GM12874 (cell line): ENCODE data around the gene IL22RA2.

Source experiments
- TF ChIP-seq, protein P1 (sequence below): IDR thresholded peaks from 2 replicates; pipeline ENCODE4 v1.5.1; 2011; ENCODE audit warnings: low read depth, mild to moderate bottlenecking, control low read depth, low read length, moderate library complexity; ENCODE audit not compliant: insufficient read depth

Gene IL22RA2

DNA sequence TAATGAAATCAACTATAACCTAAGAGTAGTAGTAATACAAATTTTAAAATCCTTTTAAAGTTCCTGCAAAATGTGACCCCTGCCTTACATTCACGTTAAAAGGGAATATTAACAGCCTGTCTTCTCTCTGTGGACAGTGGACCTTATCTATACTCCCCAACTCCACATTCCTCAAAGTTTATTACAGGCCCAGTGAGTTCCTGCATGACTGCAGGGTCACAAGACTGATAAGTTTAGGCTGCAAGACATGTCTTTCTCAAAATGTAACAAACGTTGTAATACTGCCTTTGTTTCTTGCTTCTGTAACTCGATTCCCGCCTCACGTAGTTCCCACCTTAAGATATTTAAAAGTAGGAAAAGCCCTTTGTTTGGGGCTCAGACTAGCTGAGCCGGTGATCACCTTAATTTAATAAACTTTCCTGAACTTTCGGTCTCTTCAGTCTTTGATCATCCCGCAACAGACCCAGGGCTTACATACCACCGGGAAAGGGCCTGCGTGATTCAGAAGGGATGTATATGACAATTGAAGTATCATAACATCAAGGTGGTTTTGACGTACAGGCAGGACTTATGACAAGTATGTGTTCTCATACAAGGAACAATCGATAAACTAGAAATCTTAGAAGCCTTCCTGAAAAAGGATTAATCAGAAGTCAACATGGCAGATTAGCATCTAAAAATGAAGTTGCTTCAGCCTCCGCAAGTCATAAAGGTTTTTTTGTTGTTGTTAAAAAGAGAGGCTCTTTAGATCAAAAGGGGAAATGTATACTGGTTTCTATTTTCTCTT, 3.0 kb downstream of the IL22RA2 start:
- TF ChIP-seq, protein P1, sequence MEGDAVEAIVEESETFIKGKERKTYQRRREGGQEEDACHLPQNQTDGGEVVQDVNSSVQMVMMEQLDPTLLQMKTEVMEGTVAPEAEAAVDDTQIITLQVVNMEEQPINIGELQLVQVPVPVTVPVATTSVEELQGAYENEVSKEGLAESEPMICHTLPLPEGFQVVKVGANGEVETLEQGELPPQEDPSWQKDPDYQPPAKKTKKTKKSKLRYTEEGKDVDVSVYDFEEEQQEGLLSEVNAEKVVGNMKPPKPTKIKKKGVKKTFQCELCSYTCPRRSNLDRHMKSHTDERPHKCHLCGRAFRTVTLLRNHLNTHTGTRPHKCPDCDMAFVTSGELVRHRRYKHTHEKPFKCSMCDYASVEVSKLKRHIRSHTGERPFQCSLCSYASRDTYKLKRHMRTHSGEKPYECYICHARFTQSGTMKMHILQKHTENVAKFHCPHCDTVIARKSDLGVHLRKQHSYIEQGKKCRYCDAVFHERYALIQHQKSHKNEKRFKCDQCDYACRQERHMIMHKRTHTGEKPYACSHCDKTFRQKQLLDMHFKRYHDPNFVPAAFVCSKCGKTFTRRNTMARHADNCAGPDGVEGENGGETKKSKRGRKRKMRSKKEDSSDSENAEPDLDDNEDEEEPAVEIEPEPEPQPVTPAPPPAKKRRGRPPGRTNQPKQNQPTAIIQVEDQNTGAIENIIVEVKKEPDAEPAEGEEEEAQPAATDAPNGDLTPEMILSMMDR, result no peak

DNA sequence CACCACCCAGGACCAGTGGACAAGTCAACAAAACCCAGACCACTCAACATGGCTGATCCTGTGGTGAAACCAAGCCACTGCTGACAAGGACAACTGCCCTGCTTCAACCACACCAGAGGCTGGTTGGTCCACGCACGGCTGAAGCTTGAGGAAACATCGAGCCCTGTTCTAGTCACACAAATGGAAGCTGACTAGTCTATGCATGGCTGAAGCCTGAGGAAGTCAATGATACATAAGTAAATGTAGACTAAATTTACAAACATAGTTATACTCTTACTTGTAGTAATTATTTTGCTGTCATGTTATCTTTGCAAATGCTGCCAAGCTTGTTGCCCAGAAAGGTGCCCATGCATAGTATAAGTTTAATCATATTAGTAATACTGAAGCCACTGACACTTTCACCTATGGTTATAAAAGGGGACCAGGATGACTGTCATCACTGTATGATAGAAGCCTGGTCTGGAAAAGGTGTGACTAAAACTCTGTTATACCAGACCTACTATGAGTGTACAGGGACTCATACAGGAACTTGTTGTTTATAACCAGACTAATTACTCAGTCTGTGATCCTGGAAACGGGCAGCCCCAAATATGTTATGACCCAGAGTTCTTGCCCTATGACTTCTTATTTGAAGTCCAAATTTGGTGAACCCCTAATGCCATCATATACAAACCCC, 5.6 kb downstream of the IL22RA2 start:
- TF ChIP-seq, protein P1, result no peak

DNA sequence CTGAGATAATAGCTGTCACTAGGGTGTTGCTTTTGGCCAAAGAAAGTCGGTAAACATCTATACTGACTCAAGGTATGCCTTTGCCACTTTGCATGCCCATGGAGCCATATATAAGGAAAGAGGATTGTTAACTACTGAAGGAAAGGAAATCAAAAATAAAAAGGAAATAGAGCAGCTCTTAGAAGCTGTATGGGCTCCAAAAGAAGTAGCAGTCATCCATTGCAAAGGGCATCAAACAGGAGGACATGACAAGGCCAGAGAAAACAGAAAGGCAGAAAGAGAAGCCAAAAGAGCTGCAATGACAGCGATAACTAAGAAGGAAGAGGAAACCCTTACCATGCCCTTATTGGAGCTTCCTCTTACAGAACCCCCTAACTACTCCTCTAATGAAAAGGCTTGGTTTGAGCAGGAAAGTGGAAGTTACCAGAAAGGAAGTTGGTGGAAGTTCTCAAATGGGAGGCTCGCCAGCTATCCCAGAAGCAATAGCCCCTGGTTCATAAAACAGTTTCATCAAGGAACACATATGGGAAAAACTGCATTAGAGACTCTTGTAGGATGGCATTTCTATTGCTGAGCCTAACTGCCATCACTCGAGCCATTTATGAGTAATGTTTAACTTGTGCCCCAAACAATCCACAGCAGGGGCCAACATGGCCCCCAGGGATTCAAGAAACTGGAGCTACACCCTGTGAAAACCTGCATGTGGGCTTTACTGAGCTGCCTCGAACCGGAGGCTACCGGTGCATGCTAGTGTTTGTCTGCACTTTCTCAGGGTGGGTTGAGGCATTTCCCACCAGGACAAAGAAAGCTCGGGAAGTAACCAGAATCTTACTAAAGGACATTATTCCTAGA, 7.0 kb downstream of the IL22RA2 start:
- TF ChIP-seq, protein P1, result no peak

DNA sequence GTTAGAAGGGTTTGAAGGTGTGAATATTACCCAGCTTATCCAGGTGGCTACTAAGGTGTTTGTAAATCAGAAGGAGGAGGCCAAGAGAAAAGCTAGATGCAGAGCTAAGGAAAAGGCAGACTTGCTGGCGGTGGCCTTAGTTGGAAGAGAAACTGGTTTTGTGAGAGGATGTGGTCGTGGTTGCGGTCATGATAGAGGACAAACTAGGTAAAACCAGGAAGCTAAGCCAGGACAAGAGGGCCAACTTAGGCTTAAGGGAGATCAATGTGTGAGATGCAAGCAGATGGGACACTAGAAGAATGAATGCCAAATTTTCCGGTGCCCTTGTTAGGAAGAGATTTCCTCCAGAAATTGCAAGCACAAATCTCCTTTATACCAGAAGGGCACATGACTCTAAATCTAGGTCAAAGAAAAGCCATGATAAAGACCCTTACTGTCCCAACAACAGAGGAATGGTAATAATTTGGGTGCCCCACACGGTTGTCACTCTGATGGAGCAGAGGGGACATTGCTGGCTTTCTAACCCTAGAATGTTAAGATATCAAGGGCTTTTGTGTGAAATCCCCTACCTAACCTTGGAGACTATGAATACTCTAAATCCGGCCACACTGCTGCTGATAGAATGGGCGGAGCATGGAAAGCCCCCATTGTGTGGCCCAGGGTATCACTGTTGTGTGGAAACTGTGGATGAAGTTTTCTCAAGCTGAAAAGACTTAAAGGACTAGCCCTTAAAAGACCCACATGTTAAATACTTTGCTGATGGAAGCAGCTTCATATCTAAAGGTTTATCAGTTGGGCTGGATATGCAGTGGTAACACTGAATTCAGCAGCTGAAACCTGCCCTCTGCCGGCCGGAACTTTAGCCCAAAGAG, 7.8 kb downstream of the IL22RA2 start:
- TF ChIP-seq, protein P1, result peak; percentile 61

DNA sequence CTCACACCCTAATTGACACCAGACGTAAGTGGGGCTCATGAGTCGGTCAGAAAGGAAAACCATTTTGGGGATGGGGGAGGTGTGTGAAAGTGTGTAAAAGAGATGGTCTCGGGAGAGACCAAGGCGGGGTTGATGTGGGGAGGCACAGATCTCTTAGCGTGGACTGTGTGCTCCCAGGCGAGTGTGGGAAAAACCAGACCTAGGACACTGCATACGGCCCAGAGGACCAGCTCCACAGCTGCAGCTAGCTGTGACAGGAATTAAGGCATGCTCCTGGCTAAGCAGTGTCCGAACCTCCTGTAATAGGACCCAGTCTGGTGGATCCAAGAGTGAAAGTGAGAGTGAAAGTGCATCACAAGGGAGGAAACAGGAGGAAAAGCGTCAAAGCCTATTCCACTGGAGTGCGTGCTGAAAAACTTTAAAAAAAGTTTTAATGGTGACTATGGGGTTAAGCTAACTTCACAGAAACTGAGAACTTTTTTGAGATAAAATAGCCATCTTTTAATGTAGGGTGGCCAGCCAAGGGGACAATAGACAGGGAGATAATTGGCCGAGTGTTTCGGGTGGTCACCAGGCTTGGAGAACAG, 9.6 kb downstream of the IL22RA2 start:
- TF ChIP-seq, protein P1, result no peak

DNA sequence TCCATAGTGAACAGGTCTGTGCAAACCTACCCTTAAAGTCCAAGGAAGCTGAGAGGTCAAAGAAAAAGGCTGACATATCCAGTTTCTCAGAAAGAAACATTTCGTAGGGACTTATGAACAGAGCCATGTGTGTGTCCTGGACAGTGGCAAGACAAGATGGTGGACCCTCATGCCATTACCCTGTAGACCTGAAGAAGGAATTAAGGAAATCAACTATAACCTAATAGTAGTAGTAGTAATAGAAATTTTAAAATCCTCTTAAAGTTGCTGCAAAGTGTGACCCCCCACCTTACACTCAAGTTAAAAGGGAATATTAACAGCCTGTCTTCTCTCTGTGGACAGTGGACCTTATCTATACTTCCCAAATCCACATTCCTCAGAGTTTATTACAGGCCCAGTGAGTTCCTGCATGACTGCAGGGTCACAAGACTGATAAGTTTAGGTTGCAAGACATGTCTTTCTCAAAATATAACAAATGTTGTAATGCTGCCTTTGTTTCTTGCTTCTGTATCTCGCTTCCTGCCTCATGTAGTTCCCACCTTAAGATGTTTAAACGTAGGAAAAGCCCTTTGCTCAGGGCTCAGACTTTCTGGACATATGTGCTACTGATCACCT, 10.6 kb downstream of the IL22RA2 start:
- TF ChIP-seq, protein P1, result no peak
